HL-60 (cell line): ENCODE measurements around the gene ADAT2.

Source experiments
- CTCF ChIP-seq: IDR thresholded peaks from one replicate; pipeline ENCODE4 v1.5.1; 2011; ENCODE audit warnings: low read length, control low read depth, inconsistent platforms; ENCODE audit not compliant: insufficient read depth
- POLR2AphosphoS5 ChIP-seq: IDR thresholded peaks from 2 replicates; pipeline ENCODE4 v1.6.1; 2012; ENCODE audit warnings: low read depth
- REST ChIP-seq: IDR thresholded peaks from 2 replicates; pipeline ENCODE4 v1.6.1; 2012; ENCODE audit warnings: low read depth; ENCODE audit not compliant: insufficient replicate concordance
- SPI1 ChIP-seq: IDR thresholded peaks from 2 replicates; pipeline ENCODE4 v1.6.1; 2012; ENCODE audit warnings: low read depth, mild to moderate bottlenecking, borderline replicate concordance

GRCh38 chr6:143405373-143406154 is 44.9 kb downstream of the ADAT2 start:
- TF ChIP-seq POLR2AphosphoS5 (no peak), REST (no peak), CTCF (no peak), SPI1 (no peak)
